Measurements from ENCODE around the gene STARD7. TPM values are rescaled to one million over a fixed set of nuclear protein-coding genes. Genes with fewer than 3 reads are reported as not detected.

STARD7 gene
- total RNA-seq, 1 experiment from 2014 or later, result 224 TPM

- no peak overlapping the region for H3K4me3 Mint-ChIP-seq (ENCODE audit: unreplicated experiment)
These were observed 60.0 kb downstream of the STARD7 start for GRCh38 chr2:96148410-96149217.

DNA sequence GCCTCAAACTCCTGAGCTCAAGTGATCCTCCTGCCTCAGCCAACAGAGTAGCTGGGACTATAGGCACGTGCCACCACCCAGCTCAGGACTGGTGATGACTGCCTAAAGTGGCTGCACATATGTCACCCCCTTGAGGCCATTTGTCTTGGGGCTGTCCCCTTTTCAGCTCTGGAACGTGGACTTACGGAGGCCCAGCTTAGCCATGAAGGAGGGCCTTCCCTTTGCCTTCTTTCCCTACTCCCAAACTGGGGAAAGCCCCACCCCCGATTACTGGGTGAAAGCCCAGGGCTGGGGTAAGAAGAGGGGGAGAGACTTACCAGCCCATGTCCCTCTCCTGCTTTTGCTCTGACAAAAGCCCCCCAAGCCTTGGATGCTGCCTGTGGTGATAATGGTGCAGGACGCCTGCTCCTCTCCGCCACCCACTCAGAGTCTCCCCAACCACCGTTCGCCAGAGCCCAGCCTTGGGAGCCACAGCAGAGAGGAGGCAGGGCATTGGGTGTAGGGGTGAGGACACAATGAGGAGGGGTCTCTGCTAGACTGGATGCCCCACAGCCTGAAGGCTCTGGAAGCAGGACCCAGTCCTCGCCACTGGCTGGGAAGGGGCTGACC, 60.9 kb downstream of the STARD7 start:
- TF ChIP-seq, protein P1, sequence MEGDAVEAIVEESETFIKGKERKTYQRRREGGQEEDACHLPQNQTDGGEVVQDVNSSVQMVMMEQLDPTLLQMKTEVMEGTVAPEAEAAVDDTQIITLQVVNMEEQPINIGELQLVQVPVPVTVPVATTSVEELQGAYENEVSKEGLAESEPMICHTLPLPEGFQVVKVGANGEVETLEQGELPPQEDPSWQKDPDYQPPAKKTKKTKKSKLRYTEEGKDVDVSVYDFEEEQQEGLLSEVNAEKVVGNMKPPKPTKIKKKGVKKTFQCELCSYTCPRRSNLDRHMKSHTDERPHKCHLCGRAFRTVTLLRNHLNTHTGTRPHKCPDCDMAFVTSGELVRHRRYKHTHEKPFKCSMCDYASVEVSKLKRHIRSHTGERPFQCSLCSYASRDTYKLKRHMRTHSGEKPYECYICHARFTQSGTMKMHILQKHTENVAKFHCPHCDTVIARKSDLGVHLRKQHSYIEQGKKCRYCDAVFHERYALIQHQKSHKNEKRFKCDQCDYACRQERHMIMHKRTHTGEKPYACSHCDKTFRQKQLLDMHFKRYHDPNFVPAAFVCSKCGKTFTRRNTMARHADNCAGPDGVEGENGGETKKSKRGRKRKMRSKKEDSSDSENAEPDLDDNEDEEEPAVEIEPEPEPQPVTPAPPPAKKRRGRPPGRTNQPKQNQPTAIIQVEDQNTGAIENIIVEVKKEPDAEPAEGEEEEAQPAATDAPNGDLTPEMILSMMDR (IDR thresholded peaks at IDR 0.05; ENCODE audit: insufficient read depth in 1 of 2, low read depth in 1 of 2, low read length in 1 of 2, severe bottlenecking in 1 of 2, unreplicated experiment in 1 of 2), result no peak
- peaks cover 16% of the 10 kb centered on the region for H3K36me3 Mint-ChIP-seq (ENCODE audit: insufficient read depth, unreplicated experiment)
- CTCF ChIA-PET, result interaction anchor here (1.4 to 1.7 kb wide), 2 partner anchors 9 to 27 kb away, joined by 4 to 7 read pairs; partner anchors contain the start of gene ASTL
- Histone ChIP-seq H3K9me3 (no peaks in the 10 kb centered on the region), H3K36me3 (ENCODE audit: control insufficient read depth, insufficient read depth, low read length) (peaks cover 2% of the 10 kb centered on the region; the same call in 1 of the 2 replicates), H3K4me1 (peaks cover 14% of the 10 kb centered on the region), H3K27me3 (replicated peaks; ENCODE audit: control insufficient read depth, insufficient read depth, low read length) (no peaks in the 10 kb centered on the region), H3K4me3 (ENCODE audit: low read depth, low read length) (no peak overlapping the region)
- intact Hi-C loops (cut with micrococcal nuclease; ENCODE audit: unreplicated experiment), result loop anchor here (5.0 kb wide), 1 partner anchor 40 kb away; no protein-coding TSS in a partner anchor
- no TSS peak for BruUV-seq (replicated peaks)
- no peaks in the 10 kb centered on the region for H3K4me1 Mint-ChIP-seq (ENCODE audit: low read depth, unreplicated experiment)
- POLR2A ChIA-PET, result no interaction called here
- H3K27ac Mint-ChIP-seq (ENCODE audit: unreplicated experiment), result no peak overlapping the region
- no peaks in the 10 kb centered on the region for H3K9me3 Mint-ChIP-seq (ENCODE audit: unreplicated experiment)
- no peak overlapping the region for H3K4me3 Mint-ChIP-seq (ENCODE audit: unreplicated experiment)
- peak in 1 of 2 experiments; percentile 25 for DNase-seq
- no peaks in the 10 kb centered on the region for H3K27me3 Mint-ChIP-seq (ENCODE audit: insufficient read depth, unreplicated experiment)

More at GRCh38 chr2:96148410-96149217, 60.0 kb downstream of the STARD7 start:
- no peak overlapping the region for H3K27ac Mint-ChIP-seq (ENCODE audit: unreplicated experiment)
- TF ChIP-seq, protein P1 (IDR thresholded peaks at IDR 0.05; ENCODE audit: insufficient read depth in 1 of 2, low read depth in 1 of 2, low read length in 1 of 2, severe bottlenecking in 1 of 2, unreplicated experiment in 1 of 2), result no peak
- peaks cover 12% of the 10 kb centered on the region for H3K4me1 ChIP-seq
- POLR2A ChIA-PET, result no interaction called here
- BruUV-seq (replicated peaks), result no TSS peak
- H3K4me3 ChIP-seq (ENCODE audit: low read depth, low read length), result no peak overlapping the region
- no peaks in the 10 kb centered on the region for H3K9me3 ChIP-seq
- no peaks in the 10 kb centered on the region for H3K27me3 Mint-ChIP-seq (ENCODE audit: insufficient read depth, unreplicated experiment)
- H3K36me3 ChIP-seq (ENCODE audit: control insufficient read depth, insufficient read depth, low read length), result no peaks in the 10 kb centered on the region
- H3K4me1 Mint-ChIP-seq (ENCODE audit: low read depth, unreplicated experiment), result no peaks in the 10 kb centered on the region
- no peak for DNase-seq
- H3K36me3 Mint-ChIP-seq (ENCODE audit: insufficient read depth, unreplicated experiment), result peaks cover 11% of the 10 kb centered on the region
- no peaks in the 10 kb centered on the region for H3K27me3 ChIP-seq (replicated peaks; ENCODE audit: control insufficient read depth, insufficient read depth, low read length)
- CTCF ChIA-PET, result no interaction called here
- no peaks in the 10 kb centered on the region for H3K9me3 Mint-ChIP-seq (ENCODE audit: unreplicated experiment)
- intact Hi-C loops (cut with micrococcal nuclease; ENCODE audit: unreplicated experiment), result loop anchor here (5.0 kb wide), 1 partner anchor 39 kb away; no protein-coding TSS in a partner anchor

DNA sequence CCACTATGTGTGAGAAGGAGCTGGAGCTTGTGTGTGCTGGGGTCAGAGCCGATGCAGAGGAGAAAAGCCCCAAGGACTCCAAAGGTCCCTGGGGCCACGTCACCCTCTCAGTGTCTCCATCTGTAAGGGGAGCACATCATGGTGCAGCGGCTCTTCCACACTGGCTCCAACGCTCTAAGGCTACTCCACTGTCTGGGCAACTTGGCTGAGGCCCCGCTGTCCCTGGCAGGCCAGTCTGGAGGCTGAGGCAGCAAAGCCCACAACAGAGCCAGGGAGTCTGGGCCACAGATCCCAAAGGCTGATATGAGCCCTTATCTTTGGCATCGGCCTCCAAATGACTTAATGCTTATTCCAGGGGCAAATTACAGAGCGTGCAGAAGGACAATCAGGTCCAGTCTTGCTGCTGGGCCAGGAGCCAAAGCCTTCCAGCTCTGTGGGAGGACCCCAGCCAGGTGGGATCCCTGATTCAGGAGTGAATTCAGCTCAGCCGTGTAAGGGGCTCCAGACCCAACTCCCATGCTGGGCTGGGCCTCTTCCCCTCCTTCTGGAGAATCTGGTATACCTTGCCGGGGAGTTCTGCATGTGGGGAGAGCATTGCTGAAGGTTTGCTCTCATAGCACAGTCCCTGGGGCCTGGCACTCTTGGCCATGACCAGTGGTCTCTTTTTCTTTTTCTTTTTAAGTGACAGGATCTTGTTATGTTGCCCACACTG, 61.6 kb downstream of the STARD7 start:
- H3K9me3 ChIP-seq, result no peaks in the 10 kb centered on the region
- DNase-seq, result peak in 1 of 2 experiments; percentile 35
- Mint-ChIP-seq H3K27me3 (ENCODE audit: insufficient read depth, unreplicated experiment) (no peaks in the 10 kb centered on the region), H3K4me1 (ENCODE audit: low read depth, unreplicated experiment) (no peaks in the 10 kb centered on the region), H3K9me3 (ENCODE audit: unreplicated experiment) (no peaks in the 10 kb centered on the region), H3K27ac (ENCODE audit: unreplicated experiment) (no peak overlapping the region), H3K4me3 (ENCODE audit: unreplicated experiment) (peak overlapping the region; percentile 42), H3K36me3 (ENCODE audit: insufficient read depth, unreplicated experiment) (peaks cover 16% of the 10 kb centered on the region)
- TF ChIP-seq, protein P1 (IDR thresholded peaks at IDR 0.05; ENCODE audit: insufficient read depth in 1 of 2, low read depth in 1 of 2, low read length in 1 of 2, severe bottlenecking in 1 of 2, unreplicated experiment in 1 of 2), result no peak
- H3K27me3 ChIP-seq (replicated peaks; ENCODE audit: control insufficient read depth, insufficient read depth, low read length), result no peaks in the 10 kb centered on the region
- ChIA-PET POLR2A (no interaction called here), CTCF (interaction anchor here (1.4 to 1.7 kb wide), 2 partner anchors 9 to 27 kb away, joined by 4 to 7 read pairs; partner anchors contain the start of gene ASTL)
- H3K4me1 ChIP-seq, result peaks cover 14% of the 10 kb centered on the region
- intact Hi-C loops (cut with micrococcal nuclease; ENCODE audit: unreplicated experiment), result loop anchor here (5.0 kb wide), 1 partner anchor 40 kb away; no protein-coding TSS in a partner anchor
- no TSS peak for BruUV-seq (replicated peaks)
- no peak overlapping the region for H3K4me3 ChIP-seq (ENCODE audit: low read depth, low read length)
- peaks cover 2% of the 10 kb centered on the region; the same call in 1 of the 2 replicates for H3K36me3 ChIP-seq (ENCODE audit: control insufficient read depth, insufficient read depth, low read length)
